Smooth muscle cell (in vitro differentiated cells): ENCODE measurements around the gene SIGLEC10. TPM values are rescaled to one million over a fixed set of nuclear protein-coding genes. Genes with fewer than 3 reads are reported as not detected.
"Not testable (repeated sequence)": the region's sequence is repeated elsewhere in the genome, so short reads cannot be mapped to it uniquely, and the experiment has no call there.

Source experiments
- DNase-seq: peaks from one replicate; lab custom pipeline; 2025; ENCODE audit not compliant: unreplicated experiment; lab: John Stamatoyannopoulos, UW
- H2AFZ ChIP-seq: fragments of 200-600 bp; sonication (generic); 2 replicates; pipeline ENCODE4 v1.6.0; 2016; ENCODE audit warnings: antibody characterized with exemption, low read depth, mild to moderate bottlenecking
- H3F3A ChIP-seq: fragments of 200-600 bp; sonication (generic); 2 replicates; pipeline ENCODE4 v1.6.0; 2017; ENCODE audit warnings: antibody characterized with exemption, low read depth
- H3K27ac ChIP-seq: fragments of 200-600 bp; sonication (generic); 2 replicates; pipeline ENCODE4 v1.5.1; 2016; ENCODE audit warnings: low read depth, mild to moderate bottlenecking
- H3K27me3 ChIP-seq: fragments of 200-600 bp; sonication (generic); 2 replicates; pipeline ENCODE4 v1.6.1; 2016; ENCODE audit warnings: low read depth, mild to moderate bottlenecking
- H3K36me3 ChIP-seq: fragments of 200-600 bp; sonication (generic); 2 replicates; pipeline ENCODE4 v1.5.1; 2016; ENCODE audit warnings: low read depth
- H3K4me1 ChIP-seq: fragments of 200-600 bp; sonication (generic); 2 replicates; pipeline ENCODE4 v1.5.1; 2016; ENCODE audit warnings: low read depth
- H3K4me2 ChIP-seq: fragments of 200-600 bp; sonication (generic); 2 replicates; pipeline ENCODE4 v1.6.0; 2016; ENCODE audit warnings: mild to moderate bottlenecking
- H3K4me3 ChIP-seq: fragments of 200-600 bp; sonication (generic); 2 replicates; pipeline ENCODE4 v1.5.1; 2016; ENCODE audit warnings: mild to moderate bottlenecking
- H3K79me2 ChIP-seq: fragments of 200-600 bp; sonication (generic); 2 replicates; pipeline ENCODE4 v1.6.0; 2016; ENCODE audit warnings: low read depth, mild to moderate bottlenecking
- H3K9ac ChIP-seq: fragments of 200-600 bp; sonication (generic); 2 replicates; pipeline ENCODE4 v1.6.0; 2016; ENCODE audit warnings: low read depth
- H3K9me3 ChIP-seq: fragments of 200-600 bp; sonication (generic); replicated peaks from 2 replicates; pipeline ENCODE4 v1.5.1; 2016; ENCODE audit warnings: low read depth
- H4K20me1 ChIP-seq: fragments of 200-600 bp; sonication (generic); 2 replicates; pipeline ENCODE4 v1.6.0; 2016; ENCODE audit warnings: low read depth
- WGBS: methylation state at CpG from one replicate; pipeline ENCODE4 v1.1.7; 2016; ENCODE audit warnings: low lambda C conversion rate; 5-methylcytosine and 5-hydroxymethylcytosine counted together
- polyA plus RNA-seq: library from polyadenylated mRNA; unstranded; fragments of >200 nt; fragmentation: Nextera tagmentation; extraction: Ambion mirVana; gene quantifications from 2 replicates; pipeline ENCODE4 v1.2.1, GENCODE V29; 2016
- total RNA-seq: library from RNA; depleted of rRNA; stranded (reverse); fragments of >200 nt; gene quantifications from 2 replicates; pipeline ENCODE4 v1.2.3, GENCODE V29; 2014
- TF ChIP-seq, protein P1 (sequence below): fragments of 200-600 bp; sonication (generic); IDR thresholded peaks from 2 replicates; pipeline ENCODE4 v1.5.1; 2017; ENCODE audit warnings: borderline replicate concordance, mild to moderate bottlenecking, antibody characterized with exemption; ENCODE audit not compliant: insufficient read depth, poor library complexity, severe bottlenecking

The SIGLEC10 gene
- total and polyA plus RNA-seq, 2 experiments from 2014 or later, result not detected

DNA sequence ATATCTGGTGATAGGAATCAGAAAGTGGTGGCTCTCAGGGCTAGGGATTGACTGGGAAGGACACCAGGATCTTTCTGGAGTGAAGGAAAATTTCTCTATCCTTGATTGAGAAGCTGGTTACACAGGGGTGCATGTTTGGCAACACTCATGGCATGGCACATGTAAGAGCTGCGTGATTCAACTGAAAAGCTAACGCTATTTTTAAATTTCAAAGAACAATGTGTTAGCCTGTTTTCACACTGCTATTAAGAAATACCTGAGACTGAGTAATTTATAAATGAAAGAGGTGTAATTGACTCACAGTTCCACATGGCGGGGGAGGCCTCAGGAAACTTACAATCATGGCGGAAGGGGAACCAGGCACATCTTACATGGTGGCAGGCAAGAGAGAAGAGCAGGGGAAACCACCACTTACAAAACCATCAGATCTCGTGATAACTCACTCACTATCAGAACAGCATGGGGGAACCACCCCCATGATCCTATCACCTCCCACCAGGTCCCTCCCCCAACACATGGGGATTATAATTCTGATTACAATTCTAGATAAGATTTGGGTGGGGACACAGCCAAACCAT lies 33.4 kb upstream of the SIGLEC10 start:
- Histone ChIP-seq H3K4me3 (no peak overlapping the region), H3K36me3 (no peaks in the 10 kb centered on the region), H3K79me2 (no peaks in the 10 kb centered on the region), H3K4me1 (no peaks in the 10 kb centered on the region), H3F3A (no peaks in the 10 kb centered on the region), H2AFZ (no peak overlapping the region), H4K20me1 (no peaks in the 10 kb centered on the region), H3K27ac (no peak overlapping the region), H3K4me2 (no peak overlapping the region), H3K9ac (no peak overlapping the region), H3K9me3 (no peaks in the 10 kb centered on the region), H3K27me3 (no peaks in the 10 kb centered on the region)
- TF ChIP-seq, protein P1, sequence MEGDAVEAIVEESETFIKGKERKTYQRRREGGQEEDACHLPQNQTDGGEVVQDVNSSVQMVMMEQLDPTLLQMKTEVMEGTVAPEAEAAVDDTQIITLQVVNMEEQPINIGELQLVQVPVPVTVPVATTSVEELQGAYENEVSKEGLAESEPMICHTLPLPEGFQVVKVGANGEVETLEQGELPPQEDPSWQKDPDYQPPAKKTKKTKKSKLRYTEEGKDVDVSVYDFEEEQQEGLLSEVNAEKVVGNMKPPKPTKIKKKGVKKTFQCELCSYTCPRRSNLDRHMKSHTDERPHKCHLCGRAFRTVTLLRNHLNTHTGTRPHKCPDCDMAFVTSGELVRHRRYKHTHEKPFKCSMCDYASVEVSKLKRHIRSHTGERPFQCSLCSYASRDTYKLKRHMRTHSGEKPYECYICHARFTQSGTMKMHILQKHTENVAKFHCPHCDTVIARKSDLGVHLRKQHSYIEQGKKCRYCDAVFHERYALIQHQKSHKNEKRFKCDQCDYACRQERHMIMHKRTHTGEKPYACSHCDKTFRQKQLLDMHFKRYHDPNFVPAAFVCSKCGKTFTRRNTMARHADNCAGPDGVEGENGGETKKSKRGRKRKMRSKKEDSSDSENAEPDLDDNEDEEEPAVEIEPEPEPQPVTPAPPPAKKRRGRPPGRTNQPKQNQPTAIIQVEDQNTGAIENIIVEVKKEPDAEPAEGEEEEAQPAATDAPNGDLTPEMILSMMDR, result no peak
- WGBS, result 75% methylated on average over 5 of the region's 5 CpGs
- no peak for DNase-seq

DNA sequence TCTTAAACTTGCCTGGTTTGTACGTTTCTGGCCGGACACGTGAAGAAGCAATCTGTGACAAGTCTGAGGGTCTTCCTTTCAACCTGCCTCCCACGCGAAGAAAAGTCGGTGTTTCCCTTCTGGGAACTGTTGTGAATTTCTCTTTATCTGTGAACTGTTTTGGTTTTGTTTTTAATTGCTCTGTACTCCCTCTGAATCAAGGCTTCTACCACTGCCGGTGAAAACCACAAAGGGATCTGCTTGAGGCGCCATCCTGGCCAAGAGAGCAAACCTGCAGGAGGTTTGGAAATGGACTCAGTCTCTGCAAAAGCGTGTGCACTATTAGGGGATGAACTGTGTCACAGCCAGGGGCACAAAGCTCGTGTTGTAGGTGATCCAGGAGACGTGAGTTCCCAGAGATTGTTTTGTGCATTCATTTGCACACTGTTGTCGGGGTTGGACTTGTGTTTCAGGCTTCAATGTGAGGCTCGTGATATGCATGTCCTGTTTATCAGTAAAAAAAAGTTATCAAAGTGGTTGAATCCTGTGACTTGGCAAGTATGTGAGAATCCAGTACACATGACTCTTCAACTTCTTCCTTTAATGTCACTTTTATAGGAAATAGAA lies 31.1 kb upstream of the SIGLEC10 start:
- no peaks in the 10 kb centered on the region for H3K79me2 ChIP-seq
- no peaks in the 10 kb centered on the region for H3K4me1 ChIP-seq
- no peak for DNase-seq
- no peak overlapping the region for H2AFZ ChIP-seq
- TF ChIP-seq, protein P1, result no peak
- no peaks in the 10 kb centered on the region for H4K20me1 ChIP-seq
- no peak overlapping the region for H3K4me2 ChIP-seq
- no peaks in the 10 kb centered on the region for H3K27me3 ChIP-seq
- no peaks in the 10 kb centered on the region for H3F3A ChIP-seq
- H3K4me3 ChIP-seq, result no peak overlapping the region
- H3K9me3 ChIP-seq, result no peaks in the 10 kb centered on the region
- 70% methylated on average over 13 of the region's 13 CpGs for WGBS
- no peaks in the 10 kb centered on the region for H3K36me3 ChIP-seq
- no peak overlapping the region for H3K27ac ChIP-seq
- no peak overlapping the region for H3K9ac ChIP-seq

GRCh38 chr19:51448011-51448410 lies 30.6 kb upstream of the SIGLEC10 start:
- H2AFZ ChIP-seq, result no peak overlapping the region
- H3K9me3 ChIP-seq, result no peaks in the 10 kb centered on the region
- no peak for DNase-seq
- H4K20me1 ChIP-seq, result no peaks in the 10 kb centered on the region
- no peaks in the 10 kb centered on the region for H3K36me3 ChIP-seq
- H3K27ac ChIP-seq, result no peak overlapping the region
- H3K4me2 ChIP-seq, result no peak overlapping the region
- H3K4me1 ChIP-seq, result no peaks in the 10 kb centered on the region
- 80% methylated on average over 7 of the region's 7 CpGs for WGBS
- no peak overlapping the region for H3K9ac ChIP-seq
- H3F3A ChIP-seq, result no peaks in the 10 kb centered on the region
- H3K27me3 ChIP-seq, result no peaks in the 10 kb centered on the region
- TF ChIP-seq, protein P1, result no peak
- H3K79me2 ChIP-seq, result no peaks in the 10 kb centered on the region
- no peak overlapping the region for H3K4me3 ChIP-seq

DNA sequence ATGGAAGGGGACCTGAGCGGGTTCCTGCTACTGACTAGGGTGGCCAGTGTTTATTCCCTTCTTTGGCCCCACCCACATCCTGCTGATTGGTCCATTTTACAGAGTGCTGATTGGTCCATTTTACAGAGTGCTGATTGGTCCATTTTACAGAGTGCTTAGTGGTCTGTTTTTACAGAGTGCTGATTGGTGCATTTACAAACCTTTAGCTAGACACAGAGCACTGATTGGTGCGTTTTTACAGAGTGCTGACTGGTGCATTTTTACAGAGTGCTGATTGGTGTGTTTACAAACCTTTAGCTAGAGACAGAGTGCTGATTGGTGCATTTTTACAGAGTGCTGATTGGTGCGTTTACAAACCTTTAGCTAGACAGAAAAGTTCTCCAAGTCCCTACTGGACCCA lies 30.1 kb upstream of the SIGLEC10 start:
- not testable (repeated sequence) for H3K4me3 ChIP-seq, H3K36me3 ChIP-seq, H3K27me3 ChIP-seq, H3F3A ChIP-seq, H2AFZ ChIP-seq, H3K27ac ChIP-seq, H3K9ac ChIP-seq, H3K9me3 ChIP-seq, H3K4me1 ChIP-seq, H3K79me2 ChIP-seq, H4K20me1 ChIP-seq, H3K4me2 ChIP-seq, DNase-seq
- 80% methylated on average over 3 of the region's 3 CpGs for WGBS
